IMR-90 (cell line): Measurements from ENCODE around the gene CSNK1D.

ENCODE experiments used
- BHLHE40 ChIP-seq: fragments of 150-350 bp; IDR thresholded peaks from 2 replicates; pipeline ENCODE4 v1.6.1; 2016; ENCODE audit warnings: mild to moderate bottlenecking, low read depth, low read length
- CHD1 ChIP-seq: IDR thresholded peaks from 2 replicates; pipeline ENCODE4 v1.6.1; 2012; ENCODE audit warnings: low read depth, low read length, improper control_type of control experiment
- FOS ChIP-seq: fragments of 150-350 bp; IDR thresholded peaks from 2 replicates; pipeline ENCODE4 v1.6.1; 2016; ENCODE audit warnings: low read depth, low read length
- MXI1 ChIP-seq: IDR thresholded peaks from 2 replicates; pipeline ENCODE4 v1.6.1; 2012; ENCODE audit warnings: low read depth, mild to moderate bottlenecking, low read length, moderate library complexity, borderline replicate concordance
- POLR2A ChIP-seq: IDR thresholded peaks from 2 replicates; pipeline ENCODE4 v1.6.1; 2012; ENCODE audit warnings: mild to moderate bottlenecking, low read depth, low read length
- RCOR1 ChIP-seq: IDR thresholded peaks from 2 replicates; pipeline ENCODE4 v1.6.1; 2012; ENCODE audit warnings: mild to moderate bottlenecking, low read length, improper control_type of control experiment; ENCODE audit not compliant: insufficient replicate concordance
- RFX5 ChIP-seq: IDR thresholded peaks from 2 replicates; pipeline ENCODE4 v1.8.0; 2012; ENCODE audit warnings: low read depth, mild to moderate bottlenecking, low read length, moderate library complexity
- SMC3 ChIP-seq: fragments of 150-350 bp; IDR thresholded peaks from 2 replicates; pipeline ENCODE4 v1.6.1; 2016; ENCODE audit warnings: low read depth, mild to moderate bottlenecking, antibody characterized with exemption, low read length, moderate library complexity
- TF ChIP-seq, protein P1 (sequence below): fragments of 150-350 bp; IDR thresholded peaks from 2 replicates; pipeline ENCODE4 v1.6.1; 2017; ENCODE audit warnings: mild to moderate bottlenecking, antibody characterized with exemption, low read length, low read depth
- TF ChIP-seq, protein P2 (sequence below): conservative IDR thresholded peaks from 2 replicates; pipeline ENCODE4 v1.5.1; 2012; ENCODE audit warnings: mild to moderate bottlenecking, low read depth, low read length, improper control_type of control experiment

DNA sequence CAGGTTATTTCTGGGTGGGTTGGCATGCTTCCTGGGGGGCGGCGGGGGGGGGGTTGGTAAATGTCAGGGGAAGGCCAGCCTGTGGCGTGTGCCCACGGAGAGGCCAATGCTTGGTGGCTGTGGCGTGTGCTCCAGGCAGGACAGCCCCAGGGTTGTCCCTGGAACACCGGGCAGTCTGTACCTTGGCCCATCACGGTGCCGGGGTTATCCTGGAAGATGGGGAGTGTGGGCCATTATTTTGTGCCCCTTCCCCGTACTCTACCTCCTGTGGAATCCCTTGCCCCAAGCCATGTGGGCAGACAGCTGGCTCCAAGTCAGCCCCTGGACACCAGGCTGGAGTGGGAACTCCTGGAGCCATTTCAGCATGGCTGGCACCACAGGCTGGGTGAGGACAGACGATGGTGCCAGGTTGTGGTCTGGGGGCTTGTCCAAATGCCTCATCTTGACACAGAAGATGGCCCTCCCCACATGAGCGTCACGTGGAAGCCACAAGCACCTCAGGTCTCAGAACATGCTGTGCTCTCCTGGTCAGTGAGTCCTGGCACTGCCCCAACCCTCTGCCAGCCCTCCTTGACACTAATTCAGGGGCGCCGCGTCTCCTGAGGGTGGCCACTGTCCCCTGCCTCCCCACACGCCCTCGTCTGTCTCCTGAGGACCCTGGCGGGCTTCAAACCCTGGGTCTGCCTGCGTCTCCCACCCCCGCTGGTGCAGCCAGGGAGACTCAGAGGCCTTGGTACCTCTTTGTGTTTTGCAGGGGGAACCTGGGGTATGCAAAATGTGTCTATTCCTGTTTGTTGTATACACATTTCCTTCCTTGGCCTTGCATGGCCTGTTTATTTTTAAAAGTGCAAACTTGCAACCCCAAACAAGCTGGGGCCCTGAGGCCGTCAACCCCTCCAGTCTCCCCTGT is 40.4 kb downstream of the CSNK1D start:
- TF ChIP-seq, protein P1, sequence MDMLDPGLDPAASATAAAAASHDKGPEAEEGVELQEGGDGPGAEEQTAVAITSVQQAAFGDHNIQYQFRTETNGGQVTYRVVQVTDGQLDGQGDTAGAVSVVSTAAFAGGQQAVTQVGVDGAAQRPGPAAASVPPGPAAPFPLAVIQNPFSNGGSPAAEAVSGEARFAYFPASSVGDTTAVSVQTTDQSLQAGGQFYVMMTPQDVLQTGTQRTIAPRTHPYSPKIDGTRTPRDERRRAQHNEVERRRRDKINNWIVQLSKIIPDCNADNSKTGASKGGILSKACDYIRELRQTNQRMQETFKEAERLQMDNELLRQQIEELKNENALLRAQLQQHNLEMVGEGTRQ = no peak
- TF ChIP-seq, protein P2, sequence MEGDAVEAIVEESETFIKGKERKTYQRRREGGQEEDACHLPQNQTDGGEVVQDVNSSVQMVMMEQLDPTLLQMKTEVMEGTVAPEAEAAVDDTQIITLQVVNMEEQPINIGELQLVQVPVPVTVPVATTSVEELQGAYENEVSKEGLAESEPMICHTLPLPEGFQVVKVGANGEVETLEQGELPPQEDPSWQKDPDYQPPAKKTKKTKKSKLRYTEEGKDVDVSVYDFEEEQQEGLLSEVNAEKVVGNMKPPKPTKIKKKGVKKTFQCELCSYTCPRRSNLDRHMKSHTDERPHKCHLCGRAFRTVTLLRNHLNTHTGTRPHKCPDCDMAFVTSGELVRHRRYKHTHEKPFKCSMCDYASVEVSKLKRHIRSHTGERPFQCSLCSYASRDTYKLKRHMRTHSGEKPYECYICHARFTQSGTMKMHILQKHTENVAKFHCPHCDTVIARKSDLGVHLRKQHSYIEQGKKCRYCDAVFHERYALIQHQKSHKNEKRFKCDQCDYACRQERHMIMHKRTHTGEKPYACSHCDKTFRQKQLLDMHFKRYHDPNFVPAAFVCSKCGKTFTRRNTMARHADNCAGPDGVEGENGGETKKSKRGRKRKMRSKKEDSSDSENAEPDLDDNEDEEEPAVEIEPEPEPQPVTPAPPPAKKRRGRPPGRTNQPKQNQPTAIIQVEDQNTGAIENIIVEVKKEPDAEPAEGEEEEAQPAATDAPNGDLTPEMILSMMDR = no peak
- no peak for TF ChIP-seq MXI1
- TF ChIP-seq POLR2A = no peak
- TF ChIP-seq SMC3 = no peak
- no peak for TF ChIP-seq RFX5
- no peak for TF ChIP-seq BHLHE40
- no peak for TF ChIP-seq CHD1
- no peak for TF ChIP-seq RCOR1
- TF ChIP-seq FOS = no peak
